ENCODE results near the gene UBE2E2.

The UBE2E2 gene

DNA sequence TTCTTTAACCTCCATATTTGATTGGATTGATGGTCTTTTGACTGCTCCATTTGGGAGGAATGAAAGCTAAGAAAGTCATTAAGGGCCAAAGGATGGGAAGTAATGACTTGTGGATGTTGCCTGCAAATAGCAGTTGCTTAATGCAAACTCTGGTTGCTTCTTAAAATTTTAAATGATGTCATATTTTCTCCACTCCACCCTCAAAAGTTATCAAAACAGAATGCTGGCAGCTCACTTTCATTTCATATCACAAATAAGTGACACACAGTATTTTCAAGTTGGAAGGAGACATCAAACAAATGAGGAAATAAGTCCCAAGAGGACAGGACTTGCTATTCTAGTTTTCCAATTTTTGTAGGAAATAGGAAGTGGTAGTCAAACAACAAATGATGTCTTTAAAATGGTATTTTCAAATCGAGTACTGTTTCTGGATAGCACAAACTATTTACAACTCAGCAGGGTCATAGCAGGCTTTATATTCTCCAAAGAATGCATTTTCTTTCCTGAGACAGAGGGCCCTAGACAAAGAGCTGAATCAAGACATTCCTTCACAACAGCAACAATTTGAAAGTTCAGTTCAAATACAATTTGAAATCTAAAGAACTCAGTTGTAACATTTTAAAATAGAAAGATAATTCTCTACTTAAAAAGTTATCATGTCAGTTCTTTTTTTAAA lies 437.5 kb downstream of the UBE2E2 start:
- no peak for TF ChIP-seq CTCF (IDR thresholded peaks at IDR 0.05; ENCODE audit: low read depth, low read length, missing control alignments)
- no peak for DNase-seq (ENCODE audit: extremely low read depth, low read depth)
- H3K4me3 ChIP-seq (replicated peaks; ENCODE audit: low read depth, low read length), result no peak overlapping the region

Data from HFF-Myc (cell line).